Inflammatory macrophage treated with lipopolysaccharide for 4 hours (primary cell): Measurements from ENCODE around the gene CADM2.

ENCODE experiments used
- DNase-seq: peaks from one replicate; pipeline ENCODE4 v3.0.0-alpha.2; 2020

CADM2 gene

DNA sequence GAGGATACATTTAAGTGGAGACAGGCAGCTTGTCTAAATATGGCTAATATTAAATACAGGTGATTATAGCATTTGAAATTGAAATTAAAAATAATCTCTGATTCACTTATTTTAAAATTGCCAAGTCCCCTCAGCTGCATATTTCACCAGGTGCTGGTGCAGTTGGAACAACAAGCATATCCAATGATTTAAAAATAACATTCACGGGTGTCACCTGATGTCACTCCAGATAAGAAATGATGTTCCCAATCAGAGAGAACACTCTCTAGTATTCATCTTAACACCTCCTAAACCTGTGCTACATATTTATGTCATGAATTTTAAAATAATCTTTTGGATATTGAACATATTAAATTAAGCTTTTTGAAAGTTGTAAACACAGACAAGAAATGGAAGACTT lies 249.9 kb downstream of the CADM2 start:
- DNase-seq, result no peak

DNA sequence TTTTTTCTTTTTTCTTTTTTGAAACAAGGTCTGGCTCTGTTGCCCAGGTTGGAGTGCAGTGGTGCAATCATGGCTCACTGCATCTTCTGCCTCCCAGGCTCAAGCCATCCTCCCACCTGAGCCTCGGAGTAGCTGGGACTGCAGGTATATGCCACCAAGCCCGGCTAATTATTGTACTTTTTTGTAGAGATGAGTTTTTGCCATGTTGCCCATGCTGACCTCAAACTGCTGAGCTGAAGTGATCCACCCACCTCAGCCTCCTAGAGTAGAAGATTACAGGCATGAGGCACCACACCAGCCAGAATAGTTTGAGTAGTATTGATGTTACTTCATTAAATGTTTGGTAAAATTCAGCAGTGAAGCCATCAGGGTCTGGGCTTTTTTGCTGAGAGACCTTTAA lies 251.8 kb downstream of the CADM2 start:
- no peak for DNase-seq

GRCh38 chr3:85228966-85229365 lies 270.2 kb downstream of the CADM2 start:
- no peak for DNase-seq

DNA sequence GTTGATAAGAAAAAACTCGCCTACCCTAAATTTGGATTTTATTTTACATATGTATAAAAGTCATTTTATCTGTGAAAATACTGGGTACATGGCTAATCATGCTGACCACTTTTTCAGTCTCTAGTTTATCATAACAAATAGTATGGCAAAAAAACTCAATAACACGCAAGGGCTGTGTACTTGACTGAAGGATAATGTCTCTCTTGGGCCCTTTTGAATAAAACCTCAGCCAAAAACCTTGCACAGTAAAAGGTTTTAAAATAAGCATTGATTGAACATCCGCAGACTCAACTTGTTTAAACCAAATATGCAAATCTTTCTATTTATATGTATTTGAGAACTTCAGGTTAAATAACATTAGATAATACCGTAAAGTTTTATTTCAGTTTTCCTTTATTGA lies 285.3 kb downstream of the CADM2 start:
- no peak for DNase-seq

DNA sequence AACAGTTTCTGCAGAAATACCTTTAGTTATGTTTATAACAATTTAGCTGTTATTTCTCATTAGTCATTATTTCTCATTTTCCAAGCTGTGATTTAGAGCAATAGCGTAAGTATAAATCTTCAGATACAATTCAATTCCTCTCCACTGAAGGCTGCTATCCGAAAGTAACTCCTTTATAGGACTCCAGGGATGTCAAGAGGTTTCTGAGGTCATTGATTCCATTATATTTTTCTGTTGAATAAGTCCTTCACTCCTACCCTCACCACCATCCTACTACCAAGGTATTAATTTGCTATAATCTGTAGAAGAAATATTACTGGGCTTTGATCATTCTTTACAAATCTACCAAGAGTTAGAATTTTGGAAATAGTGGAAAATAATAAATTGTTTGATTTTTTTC lies 285.7 kb downstream of the CADM2 start:
- no peak for DNase-seq

- no peak for DNase-seq
These were observed 293.0 kb downstream of the CADM2 start for GRCh38 chr3:85251766-85252165.

DNA sequence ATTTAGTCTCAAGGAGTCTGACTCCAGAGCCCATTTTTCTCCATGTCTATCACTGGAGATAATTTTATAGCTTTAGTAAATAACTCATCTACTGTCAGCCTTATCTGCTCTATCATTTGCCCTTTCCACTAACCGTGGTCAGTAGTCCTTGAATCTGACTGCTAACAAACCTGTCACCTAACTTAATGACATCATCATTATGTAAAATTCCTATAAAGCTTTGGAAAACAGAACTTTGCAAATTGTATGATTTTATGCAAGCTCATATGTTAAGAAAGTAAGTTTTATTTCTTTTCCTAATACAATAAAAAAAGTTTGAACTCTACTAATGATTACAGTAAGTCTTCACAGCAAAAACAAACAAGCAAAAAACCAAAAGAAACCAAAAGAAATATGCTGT lies 293.9 kb downstream of the CADM2 start:
- DNase-seq, result no peak

DNA sequence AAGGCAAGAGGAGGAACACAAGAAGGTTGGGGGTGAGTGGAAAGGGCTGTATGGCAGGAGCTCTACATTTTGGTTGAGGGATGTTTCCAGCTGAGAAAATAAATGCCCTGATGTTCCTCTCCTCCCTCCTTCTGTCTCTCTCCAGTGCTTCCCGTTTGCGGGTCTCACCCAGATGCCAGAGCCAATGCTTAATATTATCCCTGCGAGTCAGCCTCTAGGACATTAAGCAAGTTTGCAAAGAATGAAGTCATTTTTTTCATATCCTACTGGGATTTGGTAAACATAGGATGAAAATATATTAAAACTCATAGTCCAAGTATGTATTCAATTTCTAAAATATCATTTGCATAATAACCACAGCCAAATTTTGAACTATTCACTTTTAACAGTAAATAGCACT lies 295.9 kb downstream of the CADM2 start:
- no peak for DNase-seq

GRCh38 chr3:85255949-85256348 lies 297.2 kb downstream of the CADM2 start:
- DNase-seq, result no peak

- no peak for DNase-seq
These were observed 299.5 kb downstream of the CADM2 start for GRCh38 chr3:85258326-85258725.

GRCh38 chr3:85258819-85259218 lies 300.0 kb downstream of the CADM2 start:
- DNase-seq, result no peak

- DNase-seq, result no peak
These were observed 301.0 kb downstream of the CADM2 start for GRCh38 chr3:85259748-85260147.

DNA sequence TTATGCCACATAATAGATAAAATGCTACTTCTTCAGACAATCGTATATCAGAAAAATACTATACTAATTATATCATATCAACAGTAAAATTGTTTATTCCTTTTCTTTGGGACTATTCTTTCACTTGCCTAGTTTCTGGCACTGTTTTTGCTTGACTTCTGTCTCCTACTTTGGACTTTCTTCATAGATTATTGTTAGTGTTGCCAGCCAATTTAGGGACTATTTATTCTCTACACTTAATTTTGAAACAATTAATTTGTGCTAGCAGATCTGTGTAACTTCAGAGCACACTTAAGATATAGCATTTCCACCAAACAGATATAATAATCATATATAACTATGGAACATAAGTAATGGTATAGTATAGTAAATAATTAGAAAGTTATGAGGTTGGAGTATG lies 305.6 kb downstream of the CADM2 start:
- DNase-seq, result no peak

DNA sequence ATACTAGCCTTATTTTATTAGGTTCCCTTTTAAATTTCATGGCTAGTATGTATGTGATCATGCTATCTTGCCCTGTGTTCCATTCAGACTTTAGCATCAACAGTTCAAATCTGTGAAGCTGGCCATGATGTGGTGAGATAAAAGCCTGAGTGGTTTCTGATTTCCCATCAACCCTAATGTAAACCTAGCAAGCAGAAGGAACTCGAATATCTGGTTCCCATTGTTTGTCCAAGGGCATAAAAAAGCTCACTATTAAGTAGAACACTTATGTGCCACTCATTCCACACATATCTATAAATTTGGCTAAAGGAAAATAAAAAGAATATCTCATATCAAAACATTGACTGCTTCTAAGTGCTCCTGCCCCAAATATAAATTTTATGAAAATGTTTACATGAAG lies 311.7 kb downstream of the CADM2 start:
- DNase-seq, result no peak

DNA sequence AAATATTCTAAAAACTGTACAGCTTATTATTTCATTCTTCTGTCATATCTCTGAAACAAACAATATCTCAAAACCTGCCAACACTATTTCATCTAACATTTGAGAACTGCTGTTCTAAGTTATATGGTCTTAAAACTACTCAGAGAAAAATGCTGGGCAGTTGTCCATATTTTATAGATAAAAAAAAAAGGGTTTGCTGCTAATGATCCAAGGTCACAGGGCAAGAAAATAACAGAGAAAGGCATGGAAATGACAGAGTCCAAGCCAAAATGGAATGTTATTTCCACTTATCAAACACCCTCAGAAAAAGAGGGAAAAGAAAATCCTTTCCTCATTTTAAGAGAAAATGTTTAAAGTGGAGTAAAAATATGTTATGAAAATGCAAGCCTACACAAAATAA lies 313.1 kb downstream of the CADM2 start:
- DNase-seq, result no peak

DNA sequence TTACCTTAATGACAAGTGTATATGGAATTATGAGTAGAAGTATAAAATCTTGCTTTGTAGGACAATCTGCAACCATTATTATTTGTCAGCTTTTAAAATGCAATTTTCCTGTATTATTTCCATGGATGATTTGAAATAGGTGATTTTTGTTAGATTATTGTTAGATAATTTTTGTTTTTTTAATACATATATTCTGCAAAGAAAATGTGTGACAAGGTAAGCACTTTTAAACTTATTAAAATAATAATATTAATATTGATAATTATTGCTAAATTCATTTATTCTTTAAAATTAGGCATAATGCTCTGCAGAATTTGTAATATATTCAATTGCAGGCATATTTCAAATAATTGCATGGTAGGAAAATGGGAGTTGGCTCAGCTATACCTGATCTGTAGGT lies 329.5 kb downstream of the CADM2 start:
- DNase-seq, result no peak

DNA sequence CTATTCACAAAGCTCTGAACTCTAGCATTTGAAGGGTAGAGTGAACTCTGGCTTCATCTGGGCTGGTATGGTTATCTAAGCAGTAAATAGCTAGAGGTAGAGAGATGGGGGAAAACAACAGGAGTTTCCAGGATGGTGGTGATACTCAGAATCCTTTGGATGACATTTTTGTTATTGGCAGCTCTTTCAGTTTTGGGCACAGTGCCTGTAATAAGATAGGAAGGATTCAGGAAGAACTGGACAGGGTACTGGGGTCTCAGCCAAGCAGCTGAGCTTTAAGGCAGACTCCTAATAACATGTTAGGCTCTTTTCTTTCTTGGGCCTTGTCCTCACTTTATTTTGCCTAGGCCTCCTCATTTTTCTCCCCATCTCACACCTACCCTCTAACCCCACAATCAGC lies 338.5 kb downstream of the CADM2 start:
- no peak for DNase-seq

DNA sequence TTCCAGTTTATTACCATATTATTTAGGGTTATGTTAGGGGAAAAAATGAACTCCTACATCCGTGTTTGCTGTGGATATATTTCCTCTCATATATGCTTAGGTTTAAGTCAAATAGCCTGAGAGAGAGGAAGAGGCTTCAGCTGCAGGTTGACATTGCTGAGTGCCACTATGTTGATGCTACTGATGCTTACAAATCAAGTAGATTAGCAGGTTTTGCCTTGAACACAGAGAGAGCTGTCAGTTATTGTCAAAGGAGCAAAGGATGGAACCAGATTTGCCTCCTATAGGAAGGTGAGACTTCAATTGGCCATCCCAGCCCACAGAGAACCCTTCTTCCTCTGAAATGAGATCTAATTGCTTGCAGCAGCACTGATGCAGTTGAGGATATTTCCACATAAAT lies 339.2 kb downstream of the CADM2 start:
- DNase-seq, result no peak

GRCh38 chr3:85303156-85303555 lies 344.4 kb downstream of the CADM2 start:
- no peak for DNase-seq

DNA sequence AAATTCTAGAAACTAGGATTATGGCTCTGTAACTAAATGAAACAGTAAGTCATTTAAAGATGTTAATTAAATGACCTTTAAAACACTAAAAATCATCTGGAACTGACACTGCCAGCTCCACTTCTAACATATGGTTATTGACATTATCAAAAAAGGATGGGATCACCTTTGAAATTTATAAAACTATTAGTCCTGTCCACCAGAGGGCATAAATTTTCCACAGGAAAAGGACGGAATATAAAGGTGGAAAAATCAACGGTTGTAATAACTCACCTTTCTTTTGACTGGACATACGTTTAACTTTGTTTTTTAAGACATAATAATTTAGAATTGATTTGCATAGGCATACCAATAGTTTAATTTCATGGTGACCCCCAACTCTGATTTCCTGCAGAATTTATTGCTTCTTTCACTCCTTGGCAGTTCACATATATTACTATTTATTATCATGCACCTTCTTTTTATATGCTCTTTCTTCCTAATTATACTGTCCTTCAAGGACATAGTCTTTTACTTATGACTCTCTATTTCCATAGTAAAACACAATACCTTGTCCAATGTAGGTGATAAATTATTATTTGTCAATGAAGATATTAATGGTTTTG lies 345.7 kb downstream of the CADM2 start:
- no peak for DNase-seq

DNA sequence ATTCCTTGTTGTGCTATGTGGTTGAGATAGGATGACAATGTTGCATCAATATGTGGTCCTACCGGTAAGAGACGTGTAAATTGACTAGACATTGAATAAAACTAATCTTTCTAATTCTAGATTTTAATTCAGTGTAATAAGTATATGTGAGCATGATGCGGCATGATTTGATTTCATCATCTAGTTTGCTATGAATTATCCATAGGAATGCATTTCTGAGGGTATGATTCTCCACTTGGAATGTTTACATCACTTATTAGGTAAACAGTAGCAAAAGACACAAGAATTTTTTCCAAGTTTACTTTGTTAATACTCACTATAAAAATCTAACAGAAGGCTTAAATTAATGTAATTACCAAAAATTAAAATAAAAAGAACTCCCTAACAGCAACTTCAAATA lies 353.5 kb downstream of the CADM2 start:
- no peak for DNase-seq

DNA sequence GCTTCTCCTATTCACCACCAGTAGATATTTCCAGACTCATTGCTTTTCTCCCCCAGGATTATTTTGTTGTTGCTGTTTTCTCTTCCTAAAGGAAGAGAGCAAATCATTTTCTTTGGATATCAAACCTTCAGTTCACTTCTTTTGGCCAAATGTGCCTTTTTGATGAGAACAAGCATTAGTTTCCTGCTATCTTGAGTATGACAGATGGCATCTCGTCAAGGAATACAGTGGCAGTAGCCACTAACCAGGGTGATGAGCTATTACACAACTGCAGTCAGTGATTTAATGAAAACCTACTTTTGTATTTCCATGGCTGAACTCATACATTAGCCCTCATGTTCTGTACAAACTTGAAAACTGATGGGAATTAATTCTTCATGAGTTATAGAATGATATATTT lies 354.6 kb downstream of the CADM2 start:
- DNase-seq, result no peak

GRCh38 chr3:85316252-85316651 lies 357.5 kb downstream of the CADM2 start:
- DNase-seq, result no peak

GRCh38 chr3:85321892-85322291 lies 363.1 kb downstream of the CADM2 start:
- DNase-seq, result no peak

GRCh38 chr3:85330071-85330470 lies 371.3 kb downstream of the CADM2 start:
- no peak for DNase-seq

DNA sequence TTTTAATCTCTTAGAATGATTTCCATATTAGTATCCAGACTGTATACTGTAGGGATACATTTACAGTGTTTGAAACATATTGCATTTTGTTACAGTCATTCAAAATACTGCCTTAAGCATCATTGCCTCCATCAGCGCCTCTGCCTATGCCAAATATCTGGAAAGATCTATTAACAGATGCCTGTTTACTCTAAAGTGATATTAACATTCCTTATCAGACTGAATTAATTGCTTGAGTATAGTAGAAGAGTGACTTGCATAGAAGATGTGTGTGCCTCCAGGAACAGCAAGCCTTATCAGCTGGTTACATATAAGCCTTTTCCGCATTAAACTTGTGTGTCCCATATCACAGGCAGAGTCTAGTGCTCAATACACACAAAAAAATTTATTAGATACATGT lies 379.1 kb downstream of the CADM2 start:
- DNase-seq, result no peak
